Adipocyte (in vitro differentiated cells): ENCODE results near the gene RNU1-4.
"Not testable (repeated sequence)": the region's sequence is repeated elsewhere in the genome, so short reads cannot be mapped to it uniquely, and the experiment has no call there.

Experiments used
- DNase-seq: peaks from one replicate; pipeline ENCODE4 v3.0.0-alpha.2; 2015; ENCODE audit warnings: low read depth
- H3K27me3 ChIP-seq: replicated peaks from 2 replicates; pipeline ENCODE4 v1.7.0; 2013; ENCODE audit warnings: mild to moderate bottlenecking, low read length, moderate library complexity; ENCODE audit not compliant: control insufficient read depth, insufficient read depth
- H3K36me3 ChIP-seq: 2 replicates; pipeline ENCODE4 v1.7.0; 2013; ENCODE audit warnings: low read length, mild to moderate bottlenecking, moderate library complexity; ENCODE audit not compliant: control insufficient read depth, insufficient read depth, severe bottlenecking
- H3K4me1 ChIP-seq: 2 replicates; pipeline ENCODE4 v1.7.0; 2013; ENCODE audit warnings: mild to moderate bottlenecking, low read length, moderate library complexity; ENCODE audit not compliant: control insufficient read depth, insufficient read depth
- H3K4me3 ChIP-seq: 2 replicates; pipeline ENCODE4 v1.7.0; 2013; ENCODE audit warnings: mild to moderate bottlenecking, low read length, moderate library complexity
- H3K9ac ChIP-seq: 2 replicates; pipeline ENCODE4 v1.7.0; 2013; ENCODE audit warnings: mild to moderate bottlenecking, low read length, moderate library complexity
- H3K9me3 ChIP-seq: 2 replicates; pipeline ENCODE4 v1.7.0; 2013; ENCODE audit warnings: mild to moderate bottlenecking, low read length, moderate library complexity; ENCODE audit not compliant: control insufficient read depth

Gene RNU1-4

GRCh38 chr1:16712131-16712530 lies 28.2 kb upstream of the RNU1-4 start:
- not testable (repeated sequence) for H3K36me3 ChIP-seq, H3K4me1 ChIP-seq, H3K4me3 ChIP-seq, H3K9ac ChIP-seq, DNase-seq, H3K9me3 ChIP-seq
- H3K27me3 ChIP-seq: peaks cover 14% of the 10 kb centered on the region

GRCh38 chr1:16712582-16712981 lies 27.7 kb upstream of the RNU1-4 start:
- not testable (repeated sequence) for H3K9ac ChIP-seq, H3K4me3 ChIP-seq, H3K4me1 ChIP-seq, DNase-seq, H3K36me3 ChIP-seq, H3K9me3 ChIP-seq
- H3K27me3 ChIP-seq: peaks cover 19% of the 10 kb centered on the region

GRCh38 chr1:16712984-16713383 lies 27.3 kb upstream of the RNU1-4 start:
- not testable (repeated sequence) for H3K4me1 ChIP-seq, DNase-seq, H3K4me3 ChIP-seq, H3K9me3 ChIP-seq, H3K9ac ChIP-seq, H3K36me3 ChIP-seq
- peaks cover 23% of the 10 kb centered on the region for H3K27me3 ChIP-seq

GRCh38 chr1:16713480-16713879 lies 26.8 kb upstream of the RNU1-4 start:
- H3K9me3 ChIP-seq, H3K9ac ChIP-seq, H3K4me3 ChIP-seq, H3K4me1 ChIP-seq, H3K36me3 ChIP-seq, DNase-seq: not testable (repeated sequence)
- peaks cover 28% of the 10 kb centered on the region for H3K27me3 ChIP-seq

GRCh38 chr1:16716691-16717335 lies 23.5 kb upstream of the RNU1-4 start:
- Histone ChIP-seq H3K36me3 (no peaks in the 10 kb centered on the region), H3K4me1 (no peaks in the 10 kb centered on the region), H3K9ac (no peak overlapping the region), H3K9me3 (no peaks in the 10 kb centered on the region), H3K4me3 (no peak overlapping the region), H3K27me3 (peaks cover 51% of the 10 kb centered on the region)
- no peak for DNase-seq

- Histone ChIP-seq H3K36me3 (no peaks in the 10 kb centered on the region), H3K9ac (no peak overlapping the region), H3K4me1 (no peaks in the 10 kb centered on the region), H3K27me3 (peaks cover 57% of the 10 kb centered on the region), H3K4me3 (no peak overlapping the region), H3K9me3 (no peaks in the 10 kb centered on the region)
- DNase-seq: no peak
Measured at GRCh38 chr1:16717336-16718098, 22.8 kb upstream of the RNU1-4 start.

GRCh38 chr1:16718099-16718907 lies 22.0 kb upstream of the RNU1-4 start:
- not testable (repeated sequence) for H3K9me3 ChIP-seq, H3K4me3 ChIP-seq

GRCh38 chr1:16718908-16719533 lies 21.3 kb upstream of the RNU1-4 start:
- no peaks in the 10 kb centered on the region for H3K9me3 ChIP-seq
- H3K27me3 ChIP-seq: peaks cover 67% of the 10 kb centered on the region
- no peak overlapping the region for H3K4me3 ChIP-seq
- no peaks in the 10 kb centered on the region for H3K36me3 ChIP-seq
- H3K4me1 ChIP-seq: no peaks in the 10 kb centered on the region
- H3K9ac ChIP-seq: no peak overlapping the region
- DNase-seq: no peak

More at GRCh38 chr1:16718099-16718907, 22.0 kb upstream of the RNU1-4 start:
- not testable (repeated sequence) for H3K4me1 ChIP-seq, H3K9ac ChIP-seq, DNase-seq, H3K36me3 ChIP-seq
- H3K27me3 ChIP-seq: peaks cover 60% of the 10 kb centered on the region

- H3K4me1 ChIP-seq: no peaks in the 10 kb centered on the region
- no peak for DNase-seq
- no peaks in the 10 kb centered on the region for H3K9me3 ChIP-seq
- no peaks in the 10 kb centered on the region for H3K36me3 ChIP-seq
- H3K27me3 ChIP-seq: peaks cover 75% of the 10 kb centered on the region
- H3K9ac ChIP-seq: no peak overlapping the region
- no peak overlapping the region for H3K4me3 ChIP-seq
Measured at GRCh38 chr1:16719571-16720350, 20.6 kb upstream of the RNU1-4 start.

- no peak for DNase-seq
- no peaks in the 10 kb centered on the region for H3K4me1 ChIP-seq
- H3K36me3 ChIP-seq: no peaks in the 10 kb centered on the region
- no peaks in the 10 kb centered on the region for H3K9me3 ChIP-seq
- H3K9ac ChIP-seq: no peak overlapping the region
- peaks cover 83% of the 10 kb centered on the region for H3K27me3 ChIP-seq
- H3K4me3 ChIP-seq: no peak overlapping the region
Measured at GRCh38 chr1:16720351-16721223, 19.7 kb upstream of the RNU1-4 start.
